Retina (tissue), 1 donor: ENCODE data around the gene CNNM1.

Source experiments
- DNase-seq: peaks from one replicate; pipeline ENCODE4 v3.0.0-alpha.2; 2016

The CNNM1 gene

GRCh38 chr10:99329304-99329553 lies at the start of gene CNNM1:
TSS of gene CNNM1 (plus strand) at chr10:99329356. CDS start at chr10:99329388, 32 bp downstream.
- peak; percentile 85 for DNase-seq

GRCh38 chr10:99279626-99280111 lies 49.5 kb upstream of the CNNM1 start:
- no peak for DNase-seq

GRCh38 chr10:99280472-99280871 lies 48.7 kb upstream of the CNNM1 start:
- no peak for DNase-seq

GRCh38 chr10:99285881-99286280 lies 43.3 kb upstream of the CNNM1 start:
- no peak for DNase-seq

GRCh38 chr10:99290306-99290705 lies 38.9 kb upstream of the CNNM1 start:
- no peak for DNase-seq

GRCh38 chr10:99292159-99292558 lies 37.0 kb upstream of the CNNM1 start:
- no peak for DNase-seq

- DNase-seq, result no peak
These were observed 32.6 kb upstream of the CNNM1 start for GRCh38 chr10:99296605-99297004.

GRCh38 chr10:99297033-99297432 lies 32.1 kb upstream of the CNNM1 start:
- no peak for DNase-seq

GRCh38 chr10:99303899-99304861 lies 25.0 kb upstream of the CNNM1 start:
- DNase-seq, result no peak

- no peak for DNase-seq
These were observed 24.3 kb upstream of the CNNM1 start for GRCh38 chr10:99304862-99305229.

- no peak for DNase-seq
These were observed 16.7 kb upstream of the CNNM1 start for GRCh38 chr10:99312501-99312900.

- DNase-seq, result no peak
These were observed 13.3 kb upstream of the CNNM1 start for GRCh38 chr10:99315853-99316252.

GRCh38 chr10:99316374-99316773 lies 12.8 kb upstream of the CNNM1 start:
- DNase-seq, result no peak

GRCh38 chr10:99318048-99318447 lies 11.1 kb upstream of the CNNM1 start:
- DNase-seq, result no peak

GRCh38 chr10:99318475-99318874 lies 10.7 kb upstream of the CNNM1 start:
- DNase-seq, result no peak

GRCh38 chr10:99325281-99325680 lies 3.9 kb upstream of the CNNM1 start:
- no peak for DNase-seq

- no peak for DNase-seq
These were observed 2.3 kb upstream of the CNNM1 start for GRCh38 chr10:99326871-99327270.

GRCh38 chr10:99328579-99329303 lies 415 bp upstream of the CNNM1 start:
- no peak for DNase-seq

GRCh38 chr10:99329554-99330346 lies 594 bp downstream of the CNNM1 start:
- DNase-seq, result peak; percentile 87

GRCh38 chr10:99330347-99330924 lies 1.3 kb downstream of the CNNM1 start:
- DNase-seq, result no peak

- DNase-seq, result peak; percentile 6
These were observed 2.1 kb downstream of the CNNM1 start for GRCh38 chr10:99331207-99331803.

GRCh38 chr10:99337311-99337811 lies 8.2 kb downstream of the CNNM1 start:
- peak; percentile 25 for DNase-seq
